ENCODE data around the gene CORO1A.
"Not testable (repeated sequence)": the region's sequence is repeated elsewhere in the genome, so short reads cannot be mapped to it uniquely, and the experiment has no call there.

Gene CORO1A

DNA sequence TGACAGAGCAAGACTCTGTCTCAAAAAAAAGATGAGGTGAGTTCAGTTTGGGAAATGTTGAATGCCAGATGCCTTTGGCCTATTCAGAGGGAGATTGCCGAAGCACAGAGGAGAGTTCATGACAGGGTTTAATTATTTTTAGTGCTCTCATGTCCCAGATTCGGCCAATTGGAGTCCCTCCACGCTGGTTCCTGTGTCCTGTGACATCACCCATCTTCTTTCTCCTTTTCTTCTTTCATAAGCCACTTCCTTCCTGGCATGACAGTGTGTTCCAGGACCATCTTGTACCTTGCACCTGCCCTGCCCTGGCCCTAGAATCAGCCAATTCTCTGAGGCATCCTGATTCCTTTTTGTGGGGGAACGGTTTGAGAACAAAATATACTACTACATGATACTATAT is 28.0 kb downstream of the CORO1A start:
- not testable (repeated sequence) for H3K27ac ChIP-seq (ENCODE audit: low read depth, low read length, poor library complexity, severe bottlenecking); H3K9ac ChIP-seq (ENCODE audit: low read length); H3K9me2 ChIP-seq (ENCODE audit: low read depth, low read length); H3K4me3 ChIP-seq (ENCODE audit: low read depth, low read length, poor library complexity, severe bottlenecking); H2AFZ ChIP-seq (ENCODE audit: low read length); H3K79me2 ChIP-seq (ENCODE audit: insufficient read depth, low read length); H3K4me1 ChIP-seq (ENCODE audit: insufficient read depth, low read length, severe bottlenecking); H3K27me3 ChIP-seq (ENCODE audit: insufficient read depth, low read length); H4K20me1 ChIP-seq (ENCODE audit: insufficient read depth, low read length); H3K9me3 ChIP-seq (ENCODE audit: low read length); H3K36me3 ChIP-seq (ENCODE audit: insufficient read depth, low read length); H3F3A ChIP-seq (ENCODE audit: insufficient read depth, low read length); H3K4me2 ChIP-seq (ENCODE audit: low read length)

GRCh38 chr16:30217082-30217481 is 33.7 kb downstream of the CORO1A start:
- H3K4me2 ChIP-seq (ENCODE audit: low read length); H3K9me3 ChIP-seq (ENCODE audit: low read length); H2AFZ ChIP-seq (ENCODE audit: low read length); H3K4me1 ChIP-seq (ENCODE audit: insufficient read depth, low read length, severe bottlenecking); H3K27me3 ChIP-seq (ENCODE audit: insufficient read depth, low read length); H3K36me3 ChIP-seq (ENCODE audit: insufficient read depth, low read length); H3K27ac ChIP-seq (ENCODE audit: low read depth, low read length, poor library complexity, severe bottlenecking); H3K9me2 ChIP-seq (ENCODE audit: low read depth, low read length); H4K20me1 ChIP-seq (ENCODE audit: insufficient read depth, low read length); H3K9ac ChIP-seq (ENCODE audit: low read length); H3K79me2 ChIP-seq (ENCODE audit: insufficient read depth, low read length); H3K4me3 ChIP-seq (ENCODE audit: low read depth, low read length, poor library complexity, severe bottlenecking); H3F3A ChIP-seq (ENCODE audit: insufficient read depth, low read length): not testable (repeated sequence)
